ENCODE data around the gene AIG1. TPM values are rescaled to one million over a fixed set of nuclear protein-coding genes. Genes with fewer than 3 reads are reported as not detected.

The AIG1 gene
- total RNA-seq, 1 donor from 2014 or later = 17.5 TPM

- no peak overlapping the region for H3K27ac Mint-ChIP-seq (ENCODE audit: unreplicated experiment)
- no peaks in the 10 kb centered on the region for H3K4me1 Mint-ChIP-seq (ENCODE audit: unreplicated experiment)
- H3K9me3 Mint-ChIP-seq (ENCODE audit: unreplicated experiment) = no peaks in the 10 kb centered on the region
- H3K4me3 Mint-ChIP-seq (ENCODE audit: unreplicated experiment) = no peak overlapping the region
- TF ChIP-seq, protein P1, sequence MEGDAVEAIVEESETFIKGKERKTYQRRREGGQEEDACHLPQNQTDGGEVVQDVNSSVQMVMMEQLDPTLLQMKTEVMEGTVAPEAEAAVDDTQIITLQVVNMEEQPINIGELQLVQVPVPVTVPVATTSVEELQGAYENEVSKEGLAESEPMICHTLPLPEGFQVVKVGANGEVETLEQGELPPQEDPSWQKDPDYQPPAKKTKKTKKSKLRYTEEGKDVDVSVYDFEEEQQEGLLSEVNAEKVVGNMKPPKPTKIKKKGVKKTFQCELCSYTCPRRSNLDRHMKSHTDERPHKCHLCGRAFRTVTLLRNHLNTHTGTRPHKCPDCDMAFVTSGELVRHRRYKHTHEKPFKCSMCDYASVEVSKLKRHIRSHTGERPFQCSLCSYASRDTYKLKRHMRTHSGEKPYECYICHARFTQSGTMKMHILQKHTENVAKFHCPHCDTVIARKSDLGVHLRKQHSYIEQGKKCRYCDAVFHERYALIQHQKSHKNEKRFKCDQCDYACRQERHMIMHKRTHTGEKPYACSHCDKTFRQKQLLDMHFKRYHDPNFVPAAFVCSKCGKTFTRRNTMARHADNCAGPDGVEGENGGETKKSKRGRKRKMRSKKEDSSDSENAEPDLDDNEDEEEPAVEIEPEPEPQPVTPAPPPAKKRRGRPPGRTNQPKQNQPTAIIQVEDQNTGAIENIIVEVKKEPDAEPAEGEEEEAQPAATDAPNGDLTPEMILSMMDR (IDR thresholded peaks at IDR 0.05; ENCODE audit: unreplicated experiment) = no peak
- H3K27me3 Mint-ChIP-seq (ENCODE audit: unreplicated experiment) = no peaks in the 10 kb centered on the region
- no peaks in the 10 kb centered on the region for H3K36me3 Mint-ChIP-seq (ENCODE audit: low read depth, unreplicated experiment)
- no peak for DNase-seq (ENCODE audit: low spot score)
Measured at GRCh38 chr6:143188292-143188691, 127.6 kb downstream of the AIG1 start.

DNA sequence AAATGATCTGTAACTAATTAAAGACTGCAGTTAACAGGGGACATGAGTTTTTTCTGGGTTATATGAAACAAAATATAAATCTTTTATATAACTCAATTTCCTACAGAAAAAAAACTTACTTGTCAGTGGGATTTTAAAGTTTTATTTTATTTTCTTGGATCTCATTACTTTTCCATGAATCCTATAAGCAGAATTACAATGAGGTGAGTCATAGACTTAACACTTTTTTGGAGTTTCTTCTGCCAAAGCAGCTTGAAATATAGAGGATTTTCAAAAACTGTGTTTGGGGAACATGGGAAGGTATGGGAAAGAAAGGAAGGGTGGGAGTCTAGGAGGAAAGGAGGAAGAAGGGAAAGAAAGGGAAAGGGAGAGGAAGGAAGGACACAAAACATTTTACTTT, 130.7 kb downstream of the AIG1 start:
- Mint-ChIP-seq H3K4me1 (ENCODE audit: unreplicated experiment) (no peaks in the 10 kb centered on the region), H3K9me3 (ENCODE audit: unreplicated experiment) (no peaks in the 10 kb centered on the region), H3K4me3 (ENCODE audit: unreplicated experiment) (no peak overlapping the region), H3K27ac (ENCODE audit: unreplicated experiment) (no peak overlapping the region), H3K27me3 (ENCODE audit: unreplicated experiment) (no peaks in the 10 kb centered on the region), H3K36me3 (ENCODE audit: low read depth, unreplicated experiment) (no peaks in the 10 kb centered on the region)
- TF ChIP-seq, protein P1 (IDR thresholded peaks at IDR 0.05; ENCODE audit: unreplicated experiment) = no peak
- no peak for DNase-seq (ENCODE audit: low spot score)

- no peak for DNase-seq (ENCODE audit: low spot score)
- Mint-ChIP-seq H3K9me3 (ENCODE audit: unreplicated experiment) (no peaks in the 10 kb centered on the region), H3K4me1 (ENCODE audit: unreplicated experiment) (no peaks in the 10 kb centered on the region), H3K4me3 (ENCODE audit: unreplicated experiment) (no peak overlapping the region), H3K27me3 (ENCODE audit: unreplicated experiment) (no peaks in the 10 kb centered on the region), H3K36me3 (ENCODE audit: low read depth, unreplicated experiment) (no peaks in the 10 kb centered on the region), H3K27ac (ENCODE audit: unreplicated experiment) (no peak overlapping the region)
- TF ChIP-seq, protein P1 (IDR thresholded peaks at IDR 0.05; ENCODE audit: unreplicated experiment) = no peak
Measured at GRCh38 chr6:143192766-143193165, 132.1 kb downstream of the AIG1 start.

GRCh38 chr6:143193571-143194094, 132.9 kb downstream of the AIG1 start:
- DNase-seq (ENCODE audit: low spot score) = no peak
- H3K4me1 Mint-ChIP-seq (ENCODE audit: unreplicated experiment) = no peaks in the 10 kb centered on the region
- H3K4me3 Mint-ChIP-seq (ENCODE audit: unreplicated experiment) = no peak overlapping the region
- H3K27ac Mint-ChIP-seq (ENCODE audit: unreplicated experiment) = no peak overlapping the region
- H3K27me3 Mint-ChIP-seq (ENCODE audit: unreplicated experiment) = no peaks in the 10 kb centered on the region
- TF ChIP-seq, protein P1 (IDR thresholded peaks at IDR 0.05; ENCODE audit: unreplicated experiment) = no peak
- no peaks in the 10 kb centered on the region for H3K36me3 Mint-ChIP-seq (ENCODE audit: low read depth, unreplicated experiment)
- no peaks in the 10 kb centered on the region for H3K9me3 Mint-ChIP-seq (ENCODE audit: unreplicated experiment)

GRCh38 chr6:143194095-143194589, 133.5 kb downstream of the AIG1 start:
- Mint-ChIP-seq H3K27ac (ENCODE audit: unreplicated experiment) (no peak overlapping the region), H3K4me1 (ENCODE audit: unreplicated experiment) (no peaks in the 10 kb centered on the region), H3K4me3 (ENCODE audit: unreplicated experiment) (peak overlapping the region; percentile 8), H3K9me3 (ENCODE audit: unreplicated experiment) (no peaks in the 10 kb centered on the region), H3K36me3 (ENCODE audit: low read depth, unreplicated experiment) (no peaks in the 10 kb centered on the region), H3K27me3 (ENCODE audit: unreplicated experiment) (no peaks in the 10 kb centered on the region)
- no peak for DNase-seq (ENCODE audit: low spot score)
- TF ChIP-seq, protein P1 (IDR thresholded peaks at IDR 0.05; ENCODE audit: unreplicated experiment) = no peak

All from endothelial cell (in vitro differentiated cells).